Endothelial cell of umbilical vein (primary cell): ENCODE data around the gene PTPN2. TPM values are rescaled to one million over a fixed set of nuclear protein-coding genes. Genes with fewer than 3 reads are reported as not detected.

Experiments used
- BruUV-seq: library from RNA; stranded (reverse); fragments of 400-500 nt; replicated peaks from 2 replicates; lab custom pipeline; 2021; lab: Mats Ljungman, UMichigan
- CTCF ChIA-PET: fragments of 300-600, 350-600 bp; sonication (Branson Sonifier 250); formaldehyde crosslinking; loops from one replicate; lab custom pipeline; 2021; ENCODE audit warnings: antibody characterized with exemption, inconsistent platforms; lab: Charles Lee
- POLR2A ChIA-PET: fragments of 300-600, 350-600 bp; sonication (Branson Sonifier 250); formaldehyde crosslinking; loops from one replicate; lab custom pipeline; 2021; ENCODE audit warnings: antibody characterized with exemption, inconsistent platforms; lab: Charles Lee
- DNase-seq: peaks from one replicate; pipeline ENCODE4 v3.0.0-alpha.2; 2011; ENCODE audit warnings: low read depth, low spot score
- FAIRE-seq: peaks from 2 replicates; lab custom pipeline; 2011; peaks lifted over from hg19 to GRCh38; lab: Jason Lieb, UNC
- H2AFZ ChIP-seq: 2 replicates; pipeline ENCODE4 v1.6.0; 2012; ENCODE audit warnings: low read depth, low read length, control low read depth, inconsistent platforms
- H3K27ac ChIP-seq: 2 replicates; pipeline ENCODE4 v1.5.1; 2011; ENCODE audit warnings: low read depth, mild to moderate bottlenecking, control low read depth, low read length, moderate library complexity; ENCODE audit not compliant: insufficient read depth
- H3K27me3 ChIP-seq, 2 experiments: 2 replicates each; pipeline versions ENCODE4 v1.6.0 to v1.6.1; 2011; ENCODE audit warnings: low read length in 2 of 2, mixed read lengths in 1 of 2; ENCODE audit not compliant: control insufficient read depth in 2 of 2, insufficient read depth in 2 of 2
- H3K36me3 ChIP-seq, 2 experiments: 2 replicates in 1 of 2; 3 replicates in 1 of 2; pipeline ENCODE4 v1.5.1; 2011; ENCODE audit warnings: low read length in 2 of 2, mild to moderate bottlenecking in 1 of 2, moderate library complexity in 1 of 2; ENCODE audit not compliant: control insufficient read depth in 2 of 2, insufficient read depth in 2 of 2; ENCODE audit errors: extremely low read depth in 1 of 2
- H3K4me1 ChIP-seq: 3 replicates; pipeline ENCODE4 v1.5.1; 2011; ENCODE audit warnings: mild to moderate bottlenecking, low read length; ENCODE audit not compliant: control insufficient read depth, insufficient read depth; ENCODE audit errors: extremely low read depth
- H3K4me2 ChIP-seq: 2 replicates; pipeline ENCODE4 v1.6.1; 2011; ENCODE audit warnings: low read length, control low read depth, mixed read lengths; ENCODE audit not compliant: insufficient read depth
- H3K4me3 ChIP-seq, 3 experiments: fragments of 200-600 bp in 1 of 3; sonication (generic), shearing (Covaris generic) in 1 of 3; replicated peaks in 1 of 3; 2 replicates each; pipeline ENCODE4 v1.5.1; 2011 to 2016; ENCODE audit warnings: control low read depth in 3 of 3, low read length in 3 of 3, mild to moderate bottlenecking in 2 of 3, inconsistent platforms in 1 of 3, low read depth in 1 of 3, moderate library complexity in 1 of 3; ENCODE audit not compliant: insufficient read depth in 1 of 3
- H3K79me2 ChIP-seq: 2 replicates; pipeline ENCODE4 v1.6.0; 2012; ENCODE audit warnings: low read length, inconsistent platforms; ENCODE audit not compliant: control insufficient read depth, insufficient read depth
- H3K9ac ChIP-seq: replicated peaks from 2 replicates; pipeline ENCODE3; 2011; ENCODE audit warnings: low read length, control low read depth; ENCODE audit not compliant: insufficient read depth; ENCODE audit errors: extremely low read depth
- H3K9me1 ChIP-seq: replicated peaks from 3 replicates; pipeline ENCODE4 v1.6.0; 2011; ENCODE audit warnings: mild to moderate bottlenecking, low read length; ENCODE audit not compliant: control insufficient read depth, insufficient read depth; ENCODE audit errors: extremely low read depth
- H3K9me3 ChIP-seq: replicated peaks from 2 replicates; pipeline ENCODE4 v1.5.1; 2012; ENCODE audit warnings: low read length, inconsistent platforms; ENCODE audit not compliant: control insufficient read depth, insufficient read depth
- H4K20me1 ChIP-seq: replicated peaks from 2 replicates; pipeline ENCODE3; 2011; ENCODE audit warnings: mild to moderate bottlenecking, low read length; ENCODE audit not compliant: control insufficient read depth, insufficient read depth; ENCODE audit errors: extremely low read depth
- CTCF ChIP-seq, 2 donors: IDR thresholded peaks; 1 replicate in 1 of 2; 2 replicates in 1 of 2; pipeline ENCODE4 v1.5.1; 2011; ENCODE audit warnings: low read length in 2 of 2, mild to moderate bottlenecking in 2 of 2, moderate library complexity in 2 of 2, control low read depth in 1 of 2, inconsistent platforms in 1 of 2, low read depth in 1 of 2; ENCODE audit not compliant: insufficient read depth in 1 of 2; ENCODE audit errors: extremely low read depth in 1 of 2
- EZH2 ChIP-seq: IDR thresholded peaks from 2 replicates; pipeline ENCODE4 v1.6.1; 2012; ENCODE audit warnings: borderline replicate concordance, low read depth, mild to moderate bottlenecking, moderate library complexity, low read length, inconsistent platforms; ENCODE audit not compliant: severe bottlenecking
- FOS ChIP-seq: IDR thresholded peaks from 2 replicates; pipeline ENCODE4 v1.6.1; 2011; ENCODE audit warnings: mild to moderate bottlenecking, low read length, moderate library complexity, borderline replicate concordance; ENCODE audit not compliant: insufficient read depth
- GATA2 ChIP-seq: IDR thresholded peaks from 2 replicates; pipeline ENCODE4 v1.7.0; 2011; ENCODE audit warnings: low read depth, mild to moderate bottlenecking, moderate library complexity, mixed read lengths, low read length; ENCODE audit not compliant: insufficient read length, insufficient read depth
- JUN ChIP-seq: IDR thresholded peaks from 2 replicates; pipeline ENCODE4 v1.6.1; 2011; ENCODE audit warnings: borderline replicate concordance, low read depth; ENCODE audit not compliant: insufficient read length, insufficient read depth
- MAX ChIP-seq: IDR thresholded peaks from 2 replicates; pipeline ENCODE4 v1.6.1; 2011; ENCODE audit not compliant: insufficient read depth, insufficient read length
- MYC ChIP-seq: IDR thresholded peaks from one replicate; pipeline ENCODE4 v1.6.1; 2011; ENCODE audit warnings: mild to moderate bottlenecking, low read depth, low read length
- POLR2A ChIP-seq: IDR thresholded peaks from 2 replicates; pipeline ENCODE4 v1.6.1; 2012; ENCODE audit warnings: low read depth, mild to moderate bottlenecking, control low read depth, low read length
- POLR2AphosphoS5 ChIP-seq: IDR thresholded peaks from 2 replicates; pipeline ENCODE4 v1.6.1; 2012; ENCODE audit warnings: low read depth, mild to moderate bottlenecking, control low read depth, low read length, moderate library complexity; ENCODE audit not compliant: insufficient read depth
- dilution Hi-C: fragments of 300-500 bp; cut with MboI; formaldehyde crosslinking; loops from one replicate; pipeline ENCODE4 v1.15.0; 2019; ENCODE audit warnings: low sequenced_read_pairs; ENCODE audit not compliant: extremely low pct_ligation_motif_present
- intact Hi-C: fragments of 100-400 bp; cut with micrococcal nuclease; formaldehyde crosslinking; loops from one replicate; pipeline ENCODE4 v1.10.0; 2022
- polyA plus RNA-seq, 4 experiments: library from polyadenylated mRNA; depleted of rRNA in 3 of 4; stranded (reverse) in 3 of 4; unstranded in 1 of 4; fragments of >200 nt; gene quantifications; 2 replicates each; pipeline versions ENCODE4 v1.2.1 to v1.2.3, GENCODE V29; 2011 to 2012; ENCODE audit warnings: missing spikeins in 1 of 4
- total RNA-seq: library from RNA; stranded (reverse); gene quantifications from 2 replicates; pipeline ENCODE4 v1.2.3, GENCODE V29; 2021

Gene PTPN2
- total and polyA plus RNA-seq, 2 donors (not counting 3 experiments of a cell fraction or from before 2014, with no cell fraction given), result 8.2 to 20.9 TPM

GRCh38 chr18:12861637-12862036 is 22.4 kb downstream of the PTPN2 start:
- dilution Hi-C loops (no loop called here), intact Hi-C loops (no loop called here)
- Histone ChIP-seq H3K9ac (no peak overlapping the region), H4K20me1 (no peaks in the 10 kb centered on the region), H3K27me3 (no peaks in the 10 kb centered on the region), H3K9me1 (no peaks in the 10 kb centered on the region), H3K27ac (no peak overlapping the region), H2AFZ (no peak overlapping the region), H3K36me3 (no peaks in the 10 kb centered on the region), H3K4me2 (no peak overlapping the region), H3K9me3 (no peaks in the 10 kb centered on the region), H3K4me3 (no peak overlapping the region), H3K4me1 (no peaks in the 10 kb centered on the region), H3K79me2 (peaks cover 26% of the 10 kb centered on the region)
- ChIA-PET CTCF (interaction anchor here (0.6 to 1.2 kb wide), 4 partner anchors 9 to 118 kb away, joined by 3 read pairs; no protein-coding TSS in a partner anchor), POLR2A (interaction anchor here (0.6 to 1.9 kb wide), 2 partner anchors 22 to 44 kb away, joined by 3 to 6 read pairs; partner anchors contain the start of gene PTPN2)
- no TSS peak for BruUV-seq
- FAIRE-seq (no peak), DNase-seq (no peak)
- TF ChIP-seq POLR2AphosphoS5 (no peak), POLR2A (no peak), JUN (no peak), GATA2 (no peak), MAX (no peak), EZH2 (no peak), MYC (no peak), FOS (no peak), CTCF (IDR thresholded peaks at IDR 0.05; ENCODE audit: extremely low read depth in 1 of 2, insufficient read depth in 1 of 2, low read depth in 1 of 2, low read length in 2 of 2) (no peak)
